Measurements from ENCODE around the gene CDHR3.

CDHR3 gene

DNA sequence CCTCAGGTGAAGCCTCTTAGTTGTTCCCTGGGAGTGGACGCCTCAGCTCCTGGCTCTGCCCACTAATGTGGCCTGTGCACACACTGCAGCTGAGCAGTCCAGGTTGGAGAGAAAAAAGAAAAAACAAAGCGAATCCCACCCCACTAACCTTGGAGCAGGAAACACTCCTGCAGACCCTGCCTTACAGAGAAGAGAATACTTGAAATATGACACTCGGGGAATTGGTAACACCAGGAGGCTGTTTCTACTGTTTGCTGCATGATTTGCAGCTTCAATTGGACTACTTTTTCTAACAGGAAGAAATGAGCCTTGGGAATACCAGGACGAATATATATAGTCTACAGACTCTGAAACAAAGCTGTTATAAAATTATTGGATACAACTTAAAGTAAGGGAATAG is 22.2 kb downstream of the CDHR3 start:
- H3F3A ChIP-seq (ENCODE audit: low read depth): no peaks in the 10 kb centered on the region
- H3K36me3 ChIP-seq (ENCODE audit: insufficient read depth, low read length): no peaks in the 10 kb centered on the region
- H3K27me3 ChIP-seq (ENCODE audit: insufficient read depth, low read length, poor library complexity, severe bottlenecking): no peaks in the 10 kb centered on the region
- H2AFZ ChIP-seq (ENCODE audit: low read length): no peak overlapping the region
- H3K4me1 ChIP-seq (ENCODE audit: insufficient read depth, low read length, poor library complexity, severe bottlenecking): no peaks in the 10 kb centered on the region
- H3K4me3 ChIP-seq (ENCODE audit: low read length, poor library complexity, severe bottlenecking): no peak overlapping the region
- no peaks in the 10 kb centered on the region for H3K9me2 ChIP-seq (replicated peaks; ENCODE audit: low read depth, low read length)
- H3K9ac ChIP-seq (ENCODE audit: low read depth, low read length, poor library complexity, severe bottlenecking): no peak overlapping the region
- no peak overlapping the region for H3K4me2 ChIP-seq (ENCODE audit: low read depth, low read length, poor library complexity, severe bottlenecking)
- TF ChIP-seq EZH2phosphoT487 (IDR thresholded peaks at IDR 0.05; ENCODE audit: borderline replicate concordance): no peak
- TF ChIP-seq, protein P1, sequence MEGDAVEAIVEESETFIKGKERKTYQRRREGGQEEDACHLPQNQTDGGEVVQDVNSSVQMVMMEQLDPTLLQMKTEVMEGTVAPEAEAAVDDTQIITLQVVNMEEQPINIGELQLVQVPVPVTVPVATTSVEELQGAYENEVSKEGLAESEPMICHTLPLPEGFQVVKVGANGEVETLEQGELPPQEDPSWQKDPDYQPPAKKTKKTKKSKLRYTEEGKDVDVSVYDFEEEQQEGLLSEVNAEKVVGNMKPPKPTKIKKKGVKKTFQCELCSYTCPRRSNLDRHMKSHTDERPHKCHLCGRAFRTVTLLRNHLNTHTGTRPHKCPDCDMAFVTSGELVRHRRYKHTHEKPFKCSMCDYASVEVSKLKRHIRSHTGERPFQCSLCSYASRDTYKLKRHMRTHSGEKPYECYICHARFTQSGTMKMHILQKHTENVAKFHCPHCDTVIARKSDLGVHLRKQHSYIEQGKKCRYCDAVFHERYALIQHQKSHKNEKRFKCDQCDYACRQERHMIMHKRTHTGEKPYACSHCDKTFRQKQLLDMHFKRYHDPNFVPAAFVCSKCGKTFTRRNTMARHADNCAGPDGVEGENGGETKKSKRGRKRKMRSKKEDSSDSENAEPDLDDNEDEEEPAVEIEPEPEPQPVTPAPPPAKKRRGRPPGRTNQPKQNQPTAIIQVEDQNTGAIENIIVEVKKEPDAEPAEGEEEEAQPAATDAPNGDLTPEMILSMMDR (conservative IDR thresholded peaks at IDR 0.05; ENCODE audit: low read length): no peak
- H3K79me2 ChIP-seq (ENCODE audit: insufficient read depth, low read length): no peaks in the 10 kb centered on the region
- no peaks in the 10 kb centered on the region for H3K9me3 ChIP-seq (ENCODE audit: insufficient read depth, low read depth, low read length)
- H4K20me1 ChIP-seq (ENCODE audit: insufficient read depth, low read length, poor library complexity, severe bottlenecking): no peaks in the 10 kb centered on the region

DNA sequence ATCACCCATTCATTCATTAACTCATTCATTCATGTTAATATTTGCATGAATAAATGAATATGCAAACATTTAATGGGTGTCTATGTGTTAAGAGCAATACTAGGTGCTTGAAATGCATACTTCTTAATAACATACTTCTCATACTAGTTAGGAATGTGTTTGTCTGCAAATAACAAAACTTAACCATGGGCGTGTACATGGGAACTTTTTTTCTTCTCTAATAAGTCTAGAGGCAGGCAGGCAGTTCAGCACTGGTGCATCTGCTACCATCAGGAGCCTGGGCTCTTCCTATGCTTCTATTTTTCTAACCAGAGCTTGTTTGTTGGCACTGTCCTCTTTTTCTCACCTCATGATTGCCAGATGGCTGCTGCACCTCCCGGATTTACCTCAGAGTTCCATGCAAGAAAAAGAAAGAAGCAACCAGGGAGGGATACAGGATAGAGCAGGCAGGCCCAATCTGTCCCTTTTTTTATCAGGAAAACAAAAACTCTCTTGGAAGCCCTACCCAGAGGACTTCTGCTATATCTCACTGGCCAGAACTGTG is 22.7 kb downstream of the CDHR3 start:
- Histone ChIP-seq H3K9me3 (ENCODE audit: insufficient read depth, low read depth, low read length) (no peaks in the 10 kb centered on the region), H4K20me1 (ENCODE audit: insufficient read depth, low read length, poor library complexity, severe bottlenecking) (no peaks in the 10 kb centered on the region), H3F3A (ENCODE audit: low read depth) (no peaks in the 10 kb centered on the region), H3K27me3 (ENCODE audit: insufficient read depth, low read length, poor library complexity, severe bottlenecking) (no peaks in the 10 kb centered on the region), H3K79me2 (ENCODE audit: insufficient read depth, low read length) (no peaks in the 10 kb centered on the region), H3K36me3 (ENCODE audit: insufficient read depth, low read length) (no peaks in the 10 kb centered on the region), H2AFZ (ENCODE audit: low read length) (no peak overlapping the region), H3K4me1 (ENCODE audit: insufficient read depth, low read length, poor library complexity, severe bottlenecking) (no peaks in the 10 kb centered on the region), H3K4me3 (ENCODE audit: low read length, poor library complexity, severe bottlenecking) (no peak overlapping the region), H3K4me2 (ENCODE audit: low read depth, low read length, poor library complexity, severe bottlenecking) (no peak overlapping the region), H3K9ac (ENCODE audit: low read depth, low read length, poor library complexity, severe bottlenecking) (no peak overlapping the region), H3K9me2 (replicated peaks; ENCODE audit: low read depth, low read length) (no peaks in the 10 kb centered on the region)
- TF ChIP-seq, protein P1 (conservative IDR thresholded peaks at IDR 0.05; ENCODE audit: low read length): no peak
- no peak for TF ChIP-seq EZH2phosphoT487 (IDR thresholded peaks at IDR 0.05; ENCODE audit: borderline replicate concordance)

DNA sequence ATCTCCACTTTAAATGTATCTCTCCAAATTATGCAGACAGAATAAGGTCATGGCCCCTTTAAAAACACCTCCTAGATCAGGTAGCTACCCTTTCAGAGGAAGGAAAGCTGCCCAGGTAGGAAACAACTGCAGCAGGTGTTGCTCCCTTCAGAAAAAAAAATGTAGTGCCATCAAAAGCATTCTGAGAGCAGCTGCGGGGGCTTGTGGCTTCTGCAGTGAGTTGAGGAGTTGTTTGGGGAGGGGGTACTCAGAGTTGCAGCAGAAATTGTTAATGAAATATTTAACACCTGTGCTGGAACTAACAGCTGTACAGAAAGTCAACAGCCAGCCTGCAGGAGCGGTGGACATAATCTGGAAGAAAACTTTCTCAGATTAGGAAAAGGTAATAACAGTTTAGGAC is 24.0 kb downstream of the CDHR3 start:
- Histone ChIP-seq H3K9me3 (ENCODE audit: insufficient read depth, low read depth, low read length) (no peaks in the 10 kb centered on the region), H3K9ac (ENCODE audit: low read depth, low read length, poor library complexity, severe bottlenecking) (no peak overlapping the region), H3K27me3 (ENCODE audit: insufficient read depth, low read length, poor library complexity, severe bottlenecking) (no peaks in the 10 kb centered on the region), H3K9me2 (replicated peaks; ENCODE audit: low read depth, low read length) (no peaks in the 10 kb centered on the region), H3K4me2 (ENCODE audit: low read depth, low read length, poor library complexity, severe bottlenecking) (no peak overlapping the region), H3K4me3 (ENCODE audit: low read length, poor library complexity, severe bottlenecking) (no peak overlapping the region), H3K79me2 (ENCODE audit: insufficient read depth, low read length) (no peaks in the 10 kb centered on the region), H3K4me1 (ENCODE audit: insufficient read depth, low read length, poor library complexity, severe bottlenecking) (peaks cover under 1% of the 10 kb centered on the region), H4K20me1 (ENCODE audit: insufficient read depth, low read length, poor library complexity, severe bottlenecking) (no peaks in the 10 kb centered on the region), H2AFZ (ENCODE audit: low read length) (no peak overlapping the region), H3K36me3 (ENCODE audit: insufficient read depth, low read length) (no peaks in the 10 kb centered on the region), H3F3A (ENCODE audit: low read depth) (no peaks in the 10 kb centered on the region)
- TF ChIP-seq EZH2phosphoT487 (IDR thresholded peaks at IDR 0.05; ENCODE audit: borderline replicate concordance): no peak
- TF ChIP-seq, protein P1 (conservative IDR thresholded peaks at IDR 0.05; ENCODE audit: low read length): no peak

Measured in Loucy (cell line).